IMR-90 (cell line): ENCODE data around the gene KDM2A. TPM values are rescaled to one million over a fixed set of nuclear protein-coding genes. Genes with fewer than 3 reads are reported as not detected.

Source experiments
- ATAC-seq: fragments of 200-7000 bp; cut with Tn5 transposase; 2 replicates; pipeline ENCODE4 v1.9.1; 2020; ENCODE audit warnings: low read depth, mild to moderate bottlenecking, moderate library complexity
- BruUV-seq: library from RNA; stranded (reverse); fragments of 400-500 nt; replicated peaks from 2 replicates; lab custom pipeline; 2021; lab: Mats Ljungman, UMichigan
- CTCF ChIA-PET: fragments of 300-600 bp; formaldehyde crosslinking; extraction: SDS; loops from one replicate; lab custom pipeline; 2021; ENCODE audit warnings: antibody characterized with exemption; lab: Yijun Ruan, JAX
- POLR2A ChIA-PET: fragments of 300-600 bp; sonication (Branson Sonifier 250); formaldehyde crosslinking; loops from one replicate; lab custom pipeline; 2022; ENCODE audit warnings: antibody characterized with exemption; ENCODE audit not compliant: unreplicated experiment; lab: Charles Lee
- DNase-seq: peaks from one replicate; pipeline ENCODE4 v3.0.0; 2013
- H2AFZ ChIP-seq: replicated peaks from 2 replicates; pipeline ENCODE3; 2013; ENCODE audit warnings: low read length, mild to moderate bottlenecking; ENCODE audit not compliant: poor library complexity
- H2AK5ac ChIP-seq: 2 replicates; pipeline ENCODE4 v1.6.1; 2013; ENCODE audit warnings: low read depth, low read length, inconsistent platforms
- H2AK9ac ChIP-seq: replicated peaks from 2 replicates; pipeline ENCODE3; 2013; ENCODE audit warnings: mild to moderate bottlenecking, low read depth, low read length, moderate library complexity; ENCODE audit not compliant: poor library complexity
- H2BK120ac ChIP-seq: 2 replicates; pipeline ENCODE4 v1.6.1; 2013; ENCODE audit warnings: low read depth, low read length, inconsistent platforms
- H2BK15ac ChIP-seq: 3 replicates; pipeline ENCODE4 v1.6.1; 2013; ENCODE audit warnings: low read depth, low read length, inconsistent platforms
- H2BK20ac ChIP-seq: 2 replicates; pipeline ENCODE4 v1.6.1; 2013; ENCODE audit warnings: low read depth, mild to moderate bottlenecking, inconsistent platforms, low read length, moderate library complexity
- H2BK5ac ChIP-seq: 2 replicates; pipeline ENCODE4 v1.6.1; 2013; ENCODE audit warnings: mild to moderate bottlenecking, low read depth, low read length, inconsistent platforms; ENCODE audit not compliant: poor library complexity, severe bottlenecking
- H3K14ac ChIP-seq: replicated peaks from 2 replicates; pipeline ENCODE4 v1.6.1; 2013; ENCODE audit warnings: low read depth, low read length, inconsistent platforms
- H3K18ac ChIP-seq: 2 replicates; pipeline ENCODE4 v1.6.1; 2013; ENCODE audit warnings: low read depth, low read length, control low read depth
- H3K23ac ChIP-seq: 2 replicates; pipeline ENCODE4 v1.6.1; 2013; ENCODE audit warnings: low read depth, low read length, inconsistent platforms
- H3K27ac ChIP-seq: 2 replicates; pipeline ENCODE4 v1.5.1; 2013; ENCODE audit warnings: mild to moderate bottlenecking, control low read depth, low read length; ENCODE audit not compliant: insufficient read depth
- H3K27me3 ChIP-seq: 2 replicates; pipeline ENCODE4 v1.6.1; 2013; ENCODE audit warnings: low read length; ENCODE audit not compliant: control insufficient read depth, insufficient read depth
- H3K36me3 ChIP-seq: 2 replicates; pipeline ENCODE4 v1.6.1; 2013; ENCODE audit warnings: low read length, mixed read lengths; ENCODE audit not compliant: control insufficient read depth, insufficient read depth
- H3K4ac ChIP-seq: 2 replicates; pipeline ENCODE4 v1.6.1; 2013; ENCODE audit warnings: low read depth, low read length, inconsistent platforms
- H3K4me1 ChIP-seq: 2 replicates; pipeline ENCODE4 v1.6.1; 2013; ENCODE audit warnings: low read length, mixed read lengths; ENCODE audit not compliant: control insufficient read depth, insufficient read depth
- H3K4me2 ChIP-seq: 2 replicates; pipeline ENCODE4 v1.6.1; 2013; ENCODE audit warnings: low read depth, mild to moderate bottlenecking, control low read depth, low read length, moderate library complexity
- H3K4me3 ChIP-seq: 2 replicates; pipeline ENCODE4 v1.5.1; 2013; ENCODE audit warnings: low read depth, mild to moderate bottlenecking, control low read depth, low read length, moderate library complexity; ENCODE audit not compliant: insufficient read depth
- H3K56ac ChIP-seq: 2 replicates; pipeline ENCODE4 v1.6.1; 2013; ENCODE audit warnings: low read length, inconsistent platforms; ENCODE audit not compliant: insufficient read depth; ENCODE audit errors: extremely low read depth
- H3K79me1 ChIP-seq, 2 experiments: 2 replicates each; pipeline ENCODE4 v1.6.1; 2013; ENCODE audit warnings: low read length in 2 of 2, inconsistent platforms in 1 of 2, low read depth in 1 of 2
- H3K9ac ChIP-seq: 2 replicates; pipeline ENCODE4 v1.6.1; 2013; ENCODE audit warnings: low read depth, low read length, control low read depth
- H3K9me1 ChIP-seq: 2 replicates; pipeline ENCODE4 v1.6.1; 2013; ENCODE audit warnings: low read length, inconsistent platforms; ENCODE audit not compliant: insufficient read depth
- H3K9me3 ChIP-seq: 2 replicates; pipeline ENCODE4 v1.6.1; 2013; ENCODE audit warnings: low read length; ENCODE audit not compliant: control insufficient read depth, insufficient read depth
- H4K20me1 ChIP-seq: 2 replicates; pipeline ENCODE4 v1.6.1; 2013; ENCODE audit warnings: low read length, inconsistent platforms; ENCODE audit not compliant: insufficient read depth
- H4K5ac ChIP-seq: 2 replicates; pipeline ENCODE4 v1.6.1; 2013; ENCODE audit warnings: mild to moderate bottlenecking, low read depth, low read length, control low read depth
- H4K8ac ChIP-seq, 2 experiments: 2 replicates each; pipeline ENCODE4 v1.6.1; 2013; ENCODE audit warnings: low read depth in 2 of 2, low read length in 2 of 2, control low read depth in 1 of 2, inconsistent platforms in 1 of 2
- H4K91ac ChIP-seq: 2 replicates; pipeline ENCODE4 v1.6.1; 2013; ENCODE audit warnings: low read depth, low read length, inconsistent platforms; ENCODE audit not compliant: insufficient read depth
- BHLHE40 ChIP-seq: fragments of 150-350 bp; IDR thresholded peaks from 2 replicates; pipeline ENCODE4 v1.6.1; 2016; ENCODE audit warnings: mild to moderate bottlenecking, low read depth, low read length
- CEBPB ChIP-seq: IDR thresholded peaks from 2 replicates; pipeline ENCODE4 v1.6.1; 2012; ENCODE audit warnings: low read depth, low read length, improper control_type of control experiment
- CHD1 ChIP-seq: IDR thresholded peaks from 2 replicates; pipeline ENCODE4 v1.6.1; 2012; ENCODE audit warnings: low read depth, low read length, improper control_type of control experiment
- FOS ChIP-seq: fragments of 150-350 bp; IDR thresholded peaks from 2 replicates; pipeline ENCODE4 v1.6.1; 2016; ENCODE audit warnings: low read depth, low read length
- MAFK ChIP-seq: IDR thresholded peaks from 2 replicates; pipeline ENCODE4 v1.6.1; 2012; ENCODE audit warnings: low read depth, low read length, improper control_type of control experiment
- MAZ ChIP-seq: IDR thresholded peaks from 2 replicates; pipeline ENCODE4 v1.6.1; 2012; ENCODE audit warnings: low read depth, mild to moderate bottlenecking, low read length, improper control_type of control experiment, moderate library complexity, borderline replicate concordance
- MXI1 ChIP-seq: IDR thresholded peaks from 2 replicates; pipeline ENCODE4 v1.6.1; 2012; ENCODE audit warnings: low read depth, mild to moderate bottlenecking, low read length, moderate library complexity, borderline replicate concordance
- NFE2L2 ChIP-seq: fragments of 150-350 bp; IDR thresholded peaks from 2 replicates; pipeline ENCODE4 v1.6.1; 2016; ENCODE audit warnings: low read depth, mild to moderate bottlenecking, low read length
- POLR2A ChIP-seq: IDR thresholded peaks from 2 replicates; pipeline ENCODE4 v1.6.1; 2012; ENCODE audit warnings: mild to moderate bottlenecking, low read depth, low read length
- RAD21 ChIP-seq: IDR thresholded peaks from 2 replicates; pipeline ENCODE4 v1.6.1; 2012; ENCODE audit warnings: low read length, improper control_type of control experiment
- RCOR1 ChIP-seq: IDR thresholded peaks from 2 replicates; pipeline ENCODE4 v1.6.1; 2012; ENCODE audit warnings: mild to moderate bottlenecking, low read length, improper control_type of control experiment; ENCODE audit not compliant: insufficient replicate concordance
- RFX5 ChIP-seq: IDR thresholded peaks from 2 replicates; pipeline ENCODE4 v1.8.0; 2012; ENCODE audit warnings: low read depth, mild to moderate bottlenecking, low read length, moderate library complexity
- SMC3 ChIP-seq: fragments of 150-350 bp; IDR thresholded peaks from 2 replicates; pipeline ENCODE4 v1.6.1; 2016; ENCODE audit warnings: low read depth, mild to moderate bottlenecking, antibody characterized with exemption, low read length, moderate library complexity
- WGBS, 2 experiments: methylation state at CpG; one replicate each; pipeline versions ENCODE4 v1.1.5 to v1.1.7; 2013; ENCODE audit warnings: missing lambda C conversion rate in 2 of 2; ENCODE audit not compliant: insufficient read length in 1 of 2; ENCODE audit errors: extremely low coverage in 2 of 2; 5-methylcytosine and 5-hydroxymethylcytosine counted together
- dilution Hi-C: fragments of 300-500 bp; cut with HindIII; formaldehyde crosslinking; loops from one replicate; pipeline ENCODE4 v1.14.3; 2018; ENCODE audit warnings: low sequenced_read_pairs; ENCODE audit not compliant: unreplicated experiment
- in situ Hi-C: fragments of 300-500 bp; cut with MboI; formaldehyde crosslinking; loops from 3 replicates; pipeline ENCODE4 v1.14.3; 2019; ENCODE audit warnings: low sequenced_read_pairs, inconsistent platforms, mixed read lengths
- intact Hi-C: fragments of 100-400 bp; cut with micrococcal nuclease; formaldehyde crosslinking; loops from 2 replicates; pipeline ENCODE4 v1.10.0; 2022
- polyA plus RNA-seq, 3 experiments: library from polyadenylated mRNA; depleted of rRNA; stranded (reverse); fragments of >200 nt; gene quantifications; 2 replicates each; pipeline ENCODE4 v1.2.3, GENCODE V29; 2012; ENCODE audit warnings: low replicate concordance in 1 of 3
- total RNA-seq: library from RNA; depleted of rRNA; stranded (reverse); fragments of >200 nt; gene quantifications from 2 replicates; pipeline ENCODE4 v1.2.3, GENCODE V29; 2012
- TF ChIP-seq, protein P1 (sequence below): fragments of 150-350 bp; IDR thresholded peaks from 2 replicates; pipeline ENCODE4 v1.6.1; 2017; ENCODE audit warnings: mild to moderate bottlenecking, antibody characterized with exemption, low read length, low read depth
- TF ChIP-seq, protein P2 (sequence below): fragments of 150-350 bp; IDR thresholded peaks from 2 replicates; pipeline ENCODE4 v1.6.1; 2016; ENCODE audit warnings: low read depth, mild to moderate bottlenecking, low read length, moderate library complexity, borderline replicate concordance
- TF ChIP-seq, protein P3 (sequence below): conservative IDR thresholded peaks from 2 replicates; pipeline ENCODE4 v1.5.1; 2012; ENCODE audit warnings: mild to moderate bottlenecking, low read depth, low read length, improper control_type of control experiment

The KDM2A gene
- total and polyA plus RNA-seq, 2 of the 4 experiments (the other 2 are of a cell fraction) = 26.7 to 42.6 TPM

DNA sequence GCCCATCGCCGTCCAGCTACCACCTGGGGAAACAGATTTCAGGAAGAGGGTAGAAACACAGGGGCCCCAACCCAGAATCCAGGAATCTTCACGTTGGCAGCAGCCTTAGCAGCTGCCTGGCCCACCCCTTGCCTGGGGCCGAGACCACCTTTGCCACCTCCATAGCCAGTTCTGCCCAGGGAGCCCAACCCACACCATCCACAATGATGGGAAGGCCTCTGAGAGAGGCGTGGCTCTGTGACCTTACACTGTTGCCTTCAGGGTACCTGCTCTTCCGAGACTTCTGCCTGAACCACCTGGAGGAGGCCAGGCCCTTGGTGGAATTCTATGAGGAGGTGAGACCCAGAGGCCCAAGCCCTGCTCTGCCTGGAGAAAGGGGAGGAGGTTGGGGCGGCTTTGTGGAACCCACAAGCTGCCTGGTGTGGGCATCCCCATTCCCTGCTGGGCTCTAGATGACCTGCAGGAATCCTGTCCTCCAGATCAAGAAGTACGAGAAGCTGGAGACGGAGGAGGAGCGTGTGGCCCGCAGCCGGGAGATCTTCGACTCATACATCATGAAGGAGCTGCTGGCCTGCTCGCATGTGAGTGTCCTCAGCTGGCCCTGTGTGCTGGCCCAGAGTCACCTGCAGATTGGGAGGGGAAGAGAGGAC is 160.0 kb downstream of the KDM2A start:
- Histone ChIP-seq H3K14ac (no peak overlapping the region), H3K4me1 (peaks cover 14% of the 10 kb centered on the region), H3K36me3 (peaks cover 49% of the 10 kb centered on the region), H2AK9ac (peak overlapping the region; percentile 55), H3K4ac (no peak overlapping the region), H3K9me1 (peaks cover 14% of the 10 kb centered on the region), H3K27me3 (no peaks in the 10 kb centered on the region), H2BK5ac (no peak overlapping the region), H3K4me3 (no peak overlapping the region), H3K27ac (no peak overlapping the region), H3K9ac (no peak overlapping the region), H3K79me1 (peaks cover 22 to 70% of the 10 kb centered on the region in 2 experiments), H4K91ac (no peak overlapping the region), H3K4me2 (no peak overlapping the region), H4K20me1 (peaks cover 5% of the 10 kb centered on the region), H3K23ac (no peak overlapping the region), H2BK20ac (no peak overlapping the region), H3K9me3 (no peaks in the 10 kb centered on the region), H4K5ac (no peak overlapping the region), H3K56ac (no peak overlapping the region), H4K8ac (no peak overlapping the region), H2BK15ac (no peak overlapping the region), H2AK5ac (no peak overlapping the region), H2BK120ac (no peak overlapping the region), H2AFZ (no peak overlapping the region), H3K18ac (no peak overlapping the region)
- WGBS, 2 experiments = 100% methylated on average over 1 of the region's 14 CpGs; no CpG with 5 or more reads in 1 of the 2 experiments
- DNase-seq (no peak), ATAC-seq (no peak)
- TF ChIP-seq, protein P1, sequence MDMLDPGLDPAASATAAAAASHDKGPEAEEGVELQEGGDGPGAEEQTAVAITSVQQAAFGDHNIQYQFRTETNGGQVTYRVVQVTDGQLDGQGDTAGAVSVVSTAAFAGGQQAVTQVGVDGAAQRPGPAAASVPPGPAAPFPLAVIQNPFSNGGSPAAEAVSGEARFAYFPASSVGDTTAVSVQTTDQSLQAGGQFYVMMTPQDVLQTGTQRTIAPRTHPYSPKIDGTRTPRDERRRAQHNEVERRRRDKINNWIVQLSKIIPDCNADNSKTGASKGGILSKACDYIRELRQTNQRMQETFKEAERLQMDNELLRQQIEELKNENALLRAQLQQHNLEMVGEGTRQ = no peak
- TF ChIP-seq FOS (no peak), MAZ (no peak), MXI1 (no peak), RAD21 (no peak), CHD1 (no peak), BHLHE40 (no peak), SMC3 (no peak), NFE2L2 (no peak), RFX5 (no peak), RCOR1 (no peak), CEBPB (no peak), POLR2A (no peak), MAFK (no peak)
- TF ChIP-seq, protein P2, sequence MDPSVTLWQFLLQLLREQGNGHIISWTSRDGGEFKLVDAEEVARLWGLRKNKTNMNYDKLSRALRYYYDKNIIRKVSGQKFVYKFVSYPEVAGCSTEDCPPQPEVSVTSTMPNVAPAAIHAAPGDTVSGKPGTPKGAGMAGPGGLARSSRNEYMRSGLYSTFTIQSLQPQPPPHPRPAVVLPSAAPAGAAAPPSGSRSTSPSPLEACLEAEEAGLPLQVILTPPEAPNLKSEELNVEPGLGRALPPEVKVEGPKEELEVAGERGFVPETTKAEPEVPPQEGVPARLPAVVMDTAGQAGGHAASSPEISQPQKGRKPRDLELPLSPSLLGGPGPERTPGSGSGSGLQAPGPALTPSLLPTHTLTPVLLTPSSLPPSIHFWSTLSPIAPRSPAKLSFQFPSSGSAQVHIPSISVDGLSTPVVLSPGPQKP = no peak
- TF ChIP-seq, protein P3, sequence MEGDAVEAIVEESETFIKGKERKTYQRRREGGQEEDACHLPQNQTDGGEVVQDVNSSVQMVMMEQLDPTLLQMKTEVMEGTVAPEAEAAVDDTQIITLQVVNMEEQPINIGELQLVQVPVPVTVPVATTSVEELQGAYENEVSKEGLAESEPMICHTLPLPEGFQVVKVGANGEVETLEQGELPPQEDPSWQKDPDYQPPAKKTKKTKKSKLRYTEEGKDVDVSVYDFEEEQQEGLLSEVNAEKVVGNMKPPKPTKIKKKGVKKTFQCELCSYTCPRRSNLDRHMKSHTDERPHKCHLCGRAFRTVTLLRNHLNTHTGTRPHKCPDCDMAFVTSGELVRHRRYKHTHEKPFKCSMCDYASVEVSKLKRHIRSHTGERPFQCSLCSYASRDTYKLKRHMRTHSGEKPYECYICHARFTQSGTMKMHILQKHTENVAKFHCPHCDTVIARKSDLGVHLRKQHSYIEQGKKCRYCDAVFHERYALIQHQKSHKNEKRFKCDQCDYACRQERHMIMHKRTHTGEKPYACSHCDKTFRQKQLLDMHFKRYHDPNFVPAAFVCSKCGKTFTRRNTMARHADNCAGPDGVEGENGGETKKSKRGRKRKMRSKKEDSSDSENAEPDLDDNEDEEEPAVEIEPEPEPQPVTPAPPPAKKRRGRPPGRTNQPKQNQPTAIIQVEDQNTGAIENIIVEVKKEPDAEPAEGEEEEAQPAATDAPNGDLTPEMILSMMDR = no peak
- ChIA-PET POLR2A (no interaction called here), CTCF (no interaction called here)
- no TSS peak for BruUV-seq
- dilution Hi-C loops (no loop called here), in situ Hi-C loops (no loop called here), intact Hi-C loops (no loop called here)
